Fibroblast of gingiva (primary cell): Measurements from ENCODE around the gene B4GALT2.

Source experiments
- DNase-seq: peaks from one replicate; pipeline ENCODE4 v3.0.0-alpha.2; 2011; ENCODE audit warnings: low read depth

Gene B4GALT2

DNA sequence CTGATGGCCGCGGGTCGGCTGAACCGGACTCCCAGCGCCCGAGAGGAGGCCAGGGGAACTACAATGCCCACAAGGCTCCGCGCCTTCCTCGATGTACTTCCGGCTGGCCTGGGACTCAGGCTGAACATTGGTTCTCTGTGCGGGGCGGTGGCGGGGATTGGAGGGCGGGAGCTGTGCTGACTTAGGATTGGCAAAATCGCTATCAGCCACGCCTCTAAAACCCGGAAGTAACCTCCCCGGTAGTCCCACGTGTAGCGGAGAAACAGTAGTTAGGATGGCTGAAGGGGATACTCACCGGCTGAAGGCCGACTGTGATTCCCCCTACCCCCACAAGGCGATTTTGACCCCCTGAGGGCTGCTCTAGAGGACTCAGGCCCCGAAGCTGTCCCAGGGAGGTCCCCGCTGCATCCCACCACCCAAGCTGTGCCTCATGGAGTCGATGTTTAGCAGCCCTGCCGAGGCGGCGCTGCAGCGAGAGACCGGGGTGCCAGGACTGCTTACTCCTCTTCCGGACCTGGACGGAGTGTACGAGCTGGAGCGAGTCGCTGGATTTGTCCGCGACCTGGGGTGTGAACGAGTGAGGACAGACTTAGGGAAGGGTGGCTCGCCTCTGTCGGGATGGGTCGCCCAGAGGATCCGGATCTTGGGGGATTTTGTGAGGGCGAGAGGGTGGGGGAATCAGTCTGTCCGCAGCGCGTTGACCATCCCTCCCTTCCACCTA, 9.1 kb upstream of the B4GALT2 start, which contains the start of gene DPH2:
DPH2 (plus strand) TSS at position 265 of the 721 bp plus-strand sequence; CDS start at position 431, 166 bp downstream.
- DNase-seq, result peak; percentile 94

DNA sequence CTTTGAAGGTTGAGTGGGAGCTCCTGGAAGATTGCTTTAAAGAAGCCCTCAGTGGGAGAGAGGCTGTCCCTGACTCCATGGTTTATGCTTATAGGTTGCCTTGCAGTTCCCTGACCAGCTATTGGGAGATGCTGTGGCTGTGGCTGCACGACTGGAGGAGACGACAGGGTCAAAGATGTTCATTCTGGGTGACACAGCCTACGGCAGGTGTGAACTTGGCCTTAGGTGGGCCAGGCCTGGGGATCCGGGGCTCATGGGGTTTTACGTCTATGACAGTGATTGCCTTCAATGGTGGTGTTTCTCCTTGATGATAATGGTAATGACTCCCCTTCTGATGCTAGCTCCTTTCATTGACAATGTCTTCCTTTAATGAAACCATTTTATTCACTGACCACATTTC, 8.5 kb upstream of the B4GALT2 start:
- DNase-seq, result no peak

DNA sequence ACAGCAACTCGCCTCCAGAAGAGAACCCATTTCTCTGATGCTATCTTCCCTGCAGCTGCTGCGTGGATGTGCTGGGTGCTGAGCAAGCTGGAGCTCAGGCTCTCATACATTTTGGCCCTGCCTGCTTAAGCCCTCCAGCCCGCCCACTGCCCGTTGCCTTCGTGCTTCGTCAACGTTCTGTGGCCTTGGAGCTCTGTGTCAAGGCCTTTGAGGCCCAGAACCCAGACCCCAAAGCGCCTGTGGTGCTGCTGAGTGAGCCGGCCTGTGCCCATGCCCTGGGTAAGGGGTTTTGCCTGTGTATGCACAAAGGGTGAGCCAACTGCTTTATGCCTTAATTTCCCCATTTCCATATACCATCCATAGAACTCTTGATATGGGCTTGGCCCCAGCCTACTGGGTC, 8.1 kb upstream of the B4GALT2 start:
- no peak for DNase-seq

DNA sequence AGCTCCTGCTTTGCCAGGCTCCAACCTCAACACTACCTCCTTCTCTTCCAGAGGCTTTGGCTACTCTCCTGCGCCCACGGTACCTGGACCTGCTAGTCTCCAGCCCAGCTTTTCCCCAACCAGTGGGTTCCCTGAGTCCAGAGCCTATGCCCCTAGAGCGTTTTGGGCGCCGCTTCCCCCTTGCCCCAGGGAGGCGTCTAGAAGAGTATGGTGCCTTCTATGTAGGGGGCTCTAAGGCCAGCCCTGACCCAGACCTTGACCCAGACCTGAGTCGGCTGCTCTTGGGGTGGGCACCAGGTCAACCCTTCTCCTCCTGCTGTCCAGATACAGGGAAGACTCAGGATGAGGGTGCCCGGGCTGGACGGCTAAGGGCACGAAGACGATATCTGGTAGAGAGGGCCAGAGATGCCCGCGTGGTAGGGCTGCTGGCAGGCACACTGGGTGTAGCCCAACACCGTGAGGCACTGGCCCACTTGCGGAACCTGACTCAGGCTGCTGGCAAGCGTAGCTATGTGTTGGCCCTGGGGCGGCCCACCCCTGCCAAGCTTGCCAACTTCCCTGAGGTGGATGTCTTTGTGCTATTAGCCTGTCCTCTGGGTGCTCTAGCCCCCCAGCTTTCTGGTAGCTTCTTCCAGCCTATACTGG, 7.6 kb upstream of the B4GALT2 start:
- DNase-seq, result no peak

DNA sequence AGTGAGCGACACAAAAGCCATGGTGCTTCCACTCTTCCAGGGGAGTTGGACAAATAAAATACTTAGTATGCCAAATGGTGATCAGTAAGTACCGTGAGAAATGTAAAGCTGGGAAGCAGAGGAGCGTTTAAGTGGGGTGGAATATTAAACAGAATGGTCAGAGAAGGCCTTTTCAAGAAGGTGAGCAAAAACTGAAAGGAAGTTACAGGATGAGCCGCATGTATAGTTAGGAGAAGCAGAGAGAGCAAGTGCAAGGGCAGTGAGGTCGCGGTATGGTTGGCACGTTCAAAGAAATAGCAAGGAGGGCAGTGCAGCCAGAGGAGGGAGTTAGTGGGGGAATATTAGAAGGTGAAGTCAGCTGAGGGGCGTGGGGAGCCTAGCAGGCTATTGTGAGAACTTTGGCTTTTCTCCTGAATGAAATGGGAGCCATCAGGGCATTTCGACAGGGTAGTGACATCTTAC, 5.0 kb upstream of the B4GALT2 start:
- peak; percentile 46 for DNase-seq

DNA sequence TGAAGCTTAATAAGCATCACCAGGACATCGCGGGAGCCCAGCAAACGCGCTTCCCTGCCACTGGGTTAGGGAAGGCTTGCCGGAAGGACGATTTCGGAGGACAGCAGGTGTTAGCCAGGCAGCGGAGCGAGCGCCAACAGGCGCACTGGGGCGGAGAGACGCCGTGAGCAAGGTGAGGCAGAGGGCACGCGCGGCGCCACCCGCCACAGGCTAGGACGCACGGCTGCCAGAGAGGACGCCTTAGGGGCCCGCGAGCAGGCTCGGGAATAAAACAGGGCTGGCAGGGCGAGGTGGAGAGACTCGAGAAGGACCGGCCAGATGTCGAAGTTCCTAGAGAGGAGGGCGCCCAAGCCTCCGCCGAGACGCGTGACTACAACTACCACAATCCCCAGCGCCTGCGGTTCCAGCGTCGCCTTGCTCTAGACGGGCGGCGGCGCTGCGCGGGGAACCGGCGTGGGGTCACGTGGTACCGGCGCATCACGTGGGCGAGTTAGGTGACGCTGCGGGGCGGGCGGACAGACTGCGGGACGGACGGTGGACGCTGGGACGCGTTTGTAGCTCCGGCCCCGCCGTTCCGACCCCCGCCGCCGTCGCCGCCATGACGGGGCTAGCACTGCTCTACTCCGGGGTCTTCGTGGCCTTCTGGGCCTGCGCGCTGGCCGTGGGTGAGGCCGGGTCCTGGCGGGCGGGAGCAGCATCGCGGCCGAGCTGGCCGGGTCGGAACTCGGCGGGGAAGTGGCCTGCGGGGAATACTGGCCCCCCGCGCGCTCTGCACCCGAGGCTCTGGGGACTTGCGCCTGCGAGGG, 4.4 kb upstream of the B4GALT2 start, which contains the start of gene ATP6V0B:
ATP6V0B (plus strand) TSS at position 518 of the 806 bp plus-strand sequence; CDS start at position 599, 81 bp downstream.
- DNase-seq, result peak; percentile 91

DNA sequence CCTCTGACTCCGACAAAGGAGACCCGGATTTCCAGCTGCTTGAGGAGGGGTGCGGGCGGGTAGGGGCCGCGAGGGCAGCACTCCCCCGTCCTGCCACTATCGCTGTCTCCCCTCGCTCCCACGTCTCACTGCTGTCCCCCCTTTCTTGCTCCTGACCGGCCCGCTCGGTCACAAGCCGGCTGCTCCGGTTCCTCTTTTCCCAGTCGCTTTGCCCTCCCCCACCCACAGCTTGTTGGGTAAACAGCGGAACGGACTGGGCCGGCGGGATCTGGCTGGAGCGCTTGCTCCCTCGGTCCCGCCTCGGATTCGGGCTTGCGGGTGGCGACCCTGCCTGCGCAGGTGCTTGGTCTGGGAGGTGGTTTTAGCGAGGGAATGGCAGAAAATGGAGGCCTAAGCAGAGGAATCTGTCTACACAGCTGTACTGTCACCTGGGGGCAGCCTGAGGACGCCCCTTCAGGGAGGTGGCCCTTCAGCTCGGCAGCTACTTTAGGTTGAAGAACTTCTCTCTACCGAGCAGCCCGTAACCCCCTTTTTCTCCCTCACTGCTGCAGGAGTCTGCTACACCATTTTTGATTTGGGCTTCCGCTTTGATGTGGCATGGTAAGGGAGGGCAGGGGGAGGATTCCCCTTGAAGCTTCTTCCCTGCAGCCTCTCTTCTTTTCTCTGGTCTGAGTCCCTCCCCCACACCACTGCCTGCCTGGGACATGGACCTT, 3.6 kb upstream of the B4GALT2 start:
- no peak for DNase-seq

DNA sequence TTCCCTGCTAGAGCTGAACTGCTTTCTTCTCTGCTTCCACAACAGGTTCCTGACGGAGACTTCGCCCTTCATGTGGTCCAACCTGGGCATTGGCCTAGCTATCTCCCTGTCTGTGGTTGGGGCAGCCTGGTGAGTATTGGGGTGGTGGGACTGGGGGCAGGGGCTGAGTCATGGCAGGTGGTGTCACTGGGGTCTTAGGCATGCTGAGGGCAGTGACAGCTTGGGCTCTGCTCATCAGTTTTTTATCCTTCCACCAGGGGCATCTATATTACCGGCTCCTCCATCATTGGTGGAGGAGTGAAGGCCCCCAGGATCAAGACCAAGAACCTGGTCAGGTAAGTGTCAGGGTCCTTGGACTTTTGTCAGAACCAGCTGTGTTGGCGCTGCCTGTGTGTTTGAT, 3.0 kb upstream of the B4GALT2 start:
- no peak for DNase-seq

DNA sequence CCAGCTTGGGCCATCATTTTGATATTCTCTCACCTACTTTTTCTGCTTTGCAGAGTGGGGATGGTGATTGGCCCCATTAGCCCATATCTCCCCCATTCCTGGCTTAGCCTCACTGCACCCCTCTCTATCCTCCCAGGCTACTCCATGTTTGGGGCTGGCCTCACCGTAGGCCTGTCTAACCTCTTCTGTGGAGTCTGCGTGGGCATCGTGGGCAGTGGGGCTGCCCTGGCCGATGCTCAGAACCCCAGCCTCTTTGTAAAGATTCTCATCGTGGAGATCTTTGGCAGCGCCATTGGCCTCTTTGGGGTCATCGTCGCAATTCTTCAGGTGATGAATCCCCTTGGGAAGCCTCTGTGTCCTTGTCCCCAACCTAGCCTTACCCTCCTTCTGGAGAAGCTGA, 2.1 kb upstream of the B4GALT2 start:
- DNase-seq, result no peak

DNA sequence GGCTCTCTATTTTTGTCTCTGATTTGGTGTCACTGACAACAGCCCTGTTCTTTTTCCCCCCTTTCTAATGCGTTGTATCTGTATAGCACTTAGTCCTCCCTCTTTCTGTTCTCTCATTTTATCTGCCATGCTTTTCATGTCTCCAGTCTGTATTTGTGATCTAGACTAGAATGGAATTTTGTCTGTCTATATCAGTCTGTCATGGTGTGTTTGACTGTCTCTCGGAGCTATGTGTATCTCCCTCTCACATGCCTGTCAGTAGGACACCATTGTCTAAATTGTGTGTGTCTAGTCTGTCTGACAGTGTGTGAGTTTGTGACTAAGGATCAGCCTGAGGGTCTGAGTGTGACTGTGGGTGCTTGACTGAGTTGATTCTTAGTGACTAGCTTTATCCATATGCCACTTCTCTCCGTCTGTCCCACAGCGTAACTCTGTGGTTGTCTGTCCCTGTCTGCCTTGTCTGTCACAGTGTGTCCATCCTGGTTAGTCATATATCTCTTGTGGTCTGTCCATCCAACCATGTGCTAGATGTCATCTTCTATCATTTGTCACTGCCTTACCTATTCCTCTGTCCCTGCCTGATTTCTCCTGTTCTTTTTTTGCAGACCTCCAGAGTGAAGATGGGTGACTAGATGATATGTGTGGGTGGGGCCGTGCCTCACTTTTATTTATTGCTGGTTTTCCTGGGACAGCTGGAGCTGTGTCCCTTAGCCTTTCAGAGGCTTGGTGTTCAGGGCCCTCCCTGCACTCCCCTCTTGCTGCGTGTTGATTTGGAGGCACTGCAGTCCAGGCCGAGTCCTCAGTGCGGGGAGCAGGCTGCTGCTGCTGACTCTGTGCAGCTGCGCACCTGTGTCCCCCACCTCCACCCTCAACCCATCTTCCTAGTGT, 1.4 kb upstream of the B4GALT2 start:
- DNase-seq, result no peak

DNA sequence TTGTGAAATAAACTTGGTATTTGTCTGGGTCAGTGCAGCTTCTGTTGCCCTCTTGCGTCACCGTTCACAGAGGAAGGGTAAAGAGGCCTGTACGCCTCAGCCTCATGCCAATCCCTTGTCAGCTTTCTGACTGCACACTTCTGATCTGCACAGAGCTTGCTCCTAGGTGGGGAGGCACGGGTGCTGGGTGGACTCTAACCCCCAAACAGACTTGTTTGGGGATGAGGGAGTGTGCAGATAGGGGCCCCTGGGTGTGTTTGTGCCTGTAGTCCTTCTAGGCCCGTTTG, 803 bp upstream of the B4GALT2 start:
- DNase-seq, result no peak

DNA sequence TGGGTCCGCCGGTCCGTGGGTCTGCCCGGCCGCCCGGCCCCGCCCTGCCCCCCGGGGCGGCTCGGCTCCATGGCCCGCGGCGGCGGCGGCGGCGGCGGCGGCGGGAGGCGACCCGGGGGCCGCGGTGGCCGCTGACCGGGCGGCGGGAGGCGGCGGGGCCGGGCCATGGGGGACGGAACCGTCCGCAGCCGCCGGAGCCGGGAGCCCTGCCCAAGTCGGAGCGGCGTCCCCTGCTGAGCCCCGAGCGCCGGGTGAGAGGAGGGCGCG, 184 bp downstream of the B4GALT2 start:
- DNase-seq, result no peak

DNA sequence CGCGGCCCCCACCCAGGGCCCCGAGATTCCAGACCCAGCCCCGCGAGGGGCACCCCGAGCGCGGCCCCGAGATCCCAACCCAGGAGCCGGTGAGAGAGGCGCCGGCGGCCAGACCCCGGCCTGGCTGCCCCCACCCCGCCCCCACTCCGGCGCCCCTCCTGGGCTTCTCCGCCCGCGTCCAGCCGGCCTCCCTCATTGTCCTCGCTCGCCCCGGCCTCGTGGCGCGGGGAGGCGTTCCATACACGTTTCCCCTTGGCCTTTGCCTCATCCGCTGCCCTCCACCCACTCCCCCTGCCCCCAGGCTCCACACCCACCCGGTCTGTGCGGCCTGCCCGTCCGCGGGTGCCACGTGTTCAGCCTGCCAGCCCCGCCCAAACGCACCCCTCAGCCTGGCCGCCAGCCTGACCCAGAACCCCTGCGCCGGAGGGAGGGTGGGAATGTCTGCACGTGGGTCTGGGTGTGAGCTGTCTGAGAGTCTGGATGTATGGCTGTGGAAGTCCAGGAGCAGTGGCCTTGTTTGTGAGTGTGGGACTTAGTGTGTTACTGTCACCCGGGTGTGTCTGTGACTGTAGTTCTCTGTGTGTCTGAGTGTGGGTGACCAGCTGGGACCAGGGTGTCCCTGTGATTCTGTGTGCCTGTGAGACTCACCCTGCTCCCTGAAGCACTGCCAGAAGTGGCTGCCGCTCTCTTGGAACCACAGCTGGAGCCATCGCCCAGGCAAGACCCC, 681 bp downstream of the B4GALT2 start:
- DNase-seq, result peak; percentile 45

DNA sequence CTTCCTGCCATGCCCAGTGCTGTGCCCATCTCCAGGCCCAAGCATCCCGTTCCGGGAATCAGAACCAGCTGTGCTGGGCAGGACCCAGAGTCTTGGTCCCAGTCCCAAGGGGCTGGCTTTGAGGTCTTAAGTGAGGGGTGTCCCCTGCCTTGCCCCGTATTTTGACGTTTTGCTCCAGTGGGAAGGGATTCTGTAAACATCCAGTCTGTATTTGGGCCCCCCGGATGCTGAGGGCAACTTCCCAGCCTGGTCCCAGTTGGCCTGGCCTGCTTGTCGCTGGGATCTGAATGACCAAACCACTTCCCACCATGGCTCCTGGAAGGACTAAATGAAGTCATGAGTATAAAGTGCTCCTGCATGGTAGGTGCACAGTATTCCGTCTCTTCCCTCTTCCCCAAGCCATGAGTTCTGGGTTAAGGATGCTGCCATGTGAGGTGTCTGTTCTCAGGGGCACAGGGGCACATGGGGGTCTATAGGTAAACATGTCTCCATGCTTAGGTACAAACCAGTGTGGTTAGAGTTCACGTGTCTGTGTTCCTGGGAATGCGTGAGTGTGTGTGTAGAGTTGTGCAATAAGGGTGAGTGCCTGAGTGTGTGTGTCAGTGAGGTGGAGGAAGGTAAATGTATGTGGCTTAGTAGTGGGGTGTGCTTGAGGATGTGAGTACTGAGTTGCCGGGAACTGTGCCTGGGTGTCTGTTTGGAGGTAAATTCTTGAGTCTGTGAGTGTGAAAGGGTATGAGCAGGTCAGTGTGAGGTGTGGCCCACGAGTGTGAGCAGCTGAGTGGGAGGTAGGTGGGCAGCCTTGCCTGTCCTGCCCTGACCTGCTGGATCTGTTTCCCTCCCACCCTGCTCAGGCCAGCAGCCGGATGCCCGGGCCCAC, 1.5 kb downstream of the B4GALT2 start:
- no peak for DNase-seq

DNA sequence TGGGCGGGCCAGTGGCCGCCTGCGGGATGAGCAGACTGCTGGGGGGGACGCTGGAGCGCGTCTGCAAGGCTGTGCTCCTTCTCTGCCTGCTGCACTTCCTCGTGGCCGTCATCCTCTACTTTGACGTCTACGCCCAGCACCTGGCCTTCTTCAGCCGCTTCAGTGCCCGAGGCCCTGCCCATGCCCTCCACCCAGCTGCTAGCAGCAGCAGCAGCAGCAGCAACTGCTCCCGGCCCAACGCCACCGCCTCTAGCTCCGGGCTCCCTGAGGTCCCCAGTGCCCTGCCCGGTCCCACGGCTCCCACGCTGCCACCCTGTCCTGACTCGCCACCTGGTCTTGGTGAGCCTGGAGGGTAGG, 2.1 kb downstream of the B4GALT2 start:
- no peak for DNase-seq

DNA sequence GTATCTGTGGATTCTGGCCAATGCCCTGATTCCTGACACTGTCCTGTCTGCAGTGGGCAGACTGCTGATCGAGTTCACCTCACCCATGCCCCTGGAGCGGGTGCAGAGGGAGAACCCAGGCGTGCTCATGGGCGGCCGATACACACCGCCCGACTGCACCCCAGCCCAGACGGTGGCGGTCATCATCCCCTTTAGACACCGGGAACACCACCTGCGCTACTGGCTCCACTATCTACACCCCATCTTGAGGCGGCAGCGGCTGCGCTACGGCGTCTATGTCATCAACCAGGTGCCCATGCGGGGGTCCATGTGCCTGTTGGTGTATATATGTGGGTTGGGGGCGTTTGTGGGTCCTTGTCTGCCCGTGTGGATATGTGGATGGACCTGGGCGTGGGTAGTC, 2.6 kb downstream of the B4GALT2 start:
- no peak for DNase-seq

DNA sequence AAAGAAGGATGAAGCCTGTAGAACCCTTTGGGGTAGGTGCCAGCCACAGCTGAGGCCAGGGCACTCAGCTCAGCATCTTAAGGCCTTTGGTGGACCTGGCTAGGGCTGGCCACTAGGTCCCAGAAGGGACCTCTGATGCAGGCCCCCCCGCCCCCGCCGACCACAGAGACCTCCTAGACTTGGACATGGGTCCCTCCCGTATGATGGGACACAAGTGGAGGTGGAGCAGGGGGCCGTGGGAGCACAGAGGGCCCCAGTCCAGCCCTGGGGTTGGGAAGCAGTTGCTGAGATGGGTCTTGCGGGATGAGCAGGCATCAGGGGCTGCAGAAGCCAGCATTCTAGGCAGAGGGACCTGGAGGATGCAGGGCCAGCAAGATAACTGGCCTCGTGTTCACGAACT, 3.2 kb downstream of the B4GALT2 start:
- DNase-seq, result no peak

DNA sequence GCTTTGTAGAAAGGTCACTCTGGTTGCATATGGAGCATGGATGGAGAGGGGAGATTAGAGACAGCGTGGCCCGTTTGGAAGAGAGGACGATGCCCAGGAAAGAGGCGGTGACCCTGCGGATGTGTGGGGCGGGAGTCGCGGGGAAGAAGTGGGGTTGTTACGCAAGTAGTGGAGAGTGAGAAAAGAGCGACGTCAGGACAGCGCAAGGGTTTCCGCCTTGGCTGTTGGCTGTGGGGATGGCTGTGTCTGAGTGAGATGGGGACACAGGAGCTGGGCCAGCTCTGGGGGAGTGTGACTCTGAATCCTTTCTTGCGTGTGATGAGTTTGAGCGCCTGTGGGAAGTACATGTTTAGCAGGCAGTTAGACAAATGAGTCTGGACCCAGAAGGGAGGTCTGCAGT, 3.8 kb downstream of the B4GALT2 start:
- no peak for DNase-seq

DNA sequence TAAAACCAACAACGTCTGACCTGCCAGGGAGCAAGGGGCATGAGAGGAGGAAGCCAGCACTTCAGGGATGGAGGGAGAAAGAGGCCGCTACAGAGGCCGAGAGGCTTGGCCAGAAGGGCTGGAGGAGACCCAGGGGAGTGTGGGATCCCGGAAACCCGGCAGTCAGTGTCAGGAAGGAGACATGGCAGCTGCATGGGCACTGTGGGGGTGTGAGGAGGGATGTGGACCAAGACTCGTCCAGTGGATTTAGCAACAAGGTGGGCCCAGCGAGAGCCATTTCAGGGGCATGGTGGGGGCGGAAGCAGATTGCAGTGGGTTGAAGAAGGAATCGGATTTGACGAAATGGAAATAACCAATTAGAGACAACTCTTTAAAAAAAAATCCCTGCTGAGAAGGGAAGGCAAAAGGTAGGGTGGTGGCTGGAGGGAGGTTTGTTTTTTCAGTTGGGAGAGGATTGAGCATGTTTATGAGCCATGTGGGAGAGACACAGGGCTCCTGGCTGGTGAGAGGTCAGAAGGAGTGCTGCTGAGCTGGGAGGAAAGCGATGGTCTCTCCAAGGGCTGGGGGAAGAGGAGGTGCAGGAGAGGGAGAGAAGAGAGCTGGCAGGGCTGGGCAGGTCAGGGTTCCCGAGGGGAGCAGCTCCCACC, 4.4 kb downstream of the B4GALT2 start:
- DNase-seq, result no peak
